Stimulated activated memory B cell treated with anti-CD40 and anti-IgM and Interleukin-4, amounts not matched to agents 10 μg/mL and 1 μg/mL and 100 μg/mL, for 72 hours (primary cell): ENCODE measurements around the gene CDR2.
A peak's percentile ranks its signal among the peaks of the same experiment; 100 is the strongest.

Experiments
- ATAC-seq: fragments of 150-1000 bp; cut with Tn5 transposase; 2 replicates; pipeline ENCODE4 v1.10.0; 2021
- H3K27ac Mint-ChIP-seq: one replicate; pipeline ENCODE4 v1.8.0; 2022; ENCODE audit warnings: mild to moderate bottlenecking, mixed read lengths
- H3K27me3 Mint-ChIP-seq: one replicate; pipeline ENCODE4 v1.8.0; 2022; ENCODE audit warnings: mixed read lengths
- H3K36me3 Mint-ChIP-seq: one replicate; pipeline ENCODE4 v1.8.0; 2022; ENCODE audit warnings: mixed read lengths
- H3K4me1 Mint-ChIP-seq: one replicate; pipeline ENCODE4 v1.8.0; 2022; ENCODE audit warnings: mixed read lengths
- H3K4me3 Mint-ChIP-seq: one replicate; pipeline ENCODE4 v1.8.0; 2022; ENCODE audit warnings: mild to moderate bottlenecking, moderate library complexity, mixed read lengths
- H3K9me3 Mint-ChIP-seq: one replicate; pipeline ENCODE4 v1.8.0; 2022; ENCODE audit warnings: mixed read lengths

Gene CDR2

DNA sequence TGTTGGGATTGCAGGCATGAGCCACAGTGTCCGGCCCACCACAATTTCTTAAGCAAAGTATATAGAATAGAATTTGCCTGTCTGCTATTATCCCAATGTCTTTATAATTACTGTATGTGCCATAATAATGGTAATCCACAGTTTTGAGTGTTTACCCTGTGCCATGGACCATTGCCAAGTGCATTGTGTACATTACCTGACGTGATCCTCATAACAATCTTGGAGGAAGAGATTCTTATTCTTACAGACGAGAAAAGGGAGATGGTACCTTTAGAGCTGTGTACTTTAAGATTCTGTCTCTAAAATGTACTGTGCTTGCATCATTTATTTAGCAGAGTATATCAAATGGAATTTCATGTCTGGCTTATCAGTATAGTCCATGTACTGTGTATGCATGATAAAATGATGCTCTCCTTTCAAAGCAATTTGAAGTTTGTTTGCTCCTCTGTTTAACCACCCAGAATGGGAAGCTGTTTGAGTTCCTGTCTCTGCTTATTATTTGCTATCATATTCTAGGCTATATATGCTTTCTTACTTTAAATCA lies 13.8 kb upstream of the CDR2 start:
- no peak for ATAC-seq
- Mint-ChIP-seq H3K36me3 (no peaks in the 10 kb centered on the region), H3K27me3 (no peaks in the 10 kb centered on the region), H3K4me1 (no peaks in the 10 kb centered on the region), H3K27ac (no peak overlapping the region), H3K4me3 (no peak overlapping the region), H3K9me3 (no peaks in the 10 kb centered on the region)

- Mint-ChIP-seq H3K4me1 (no peaks in the 10 kb centered on the region), H3K4me3 (no peak overlapping the region), H3K27me3 (no peaks in the 10 kb centered on the region), H3K27ac (no peak overlapping the region), H3K9me3 (no peaks in the 10 kb centered on the region), H3K36me3 (no peaks in the 10 kb centered on the region)
- ATAC-seq = no peak
These were observed 12.6 kb upstream of the CDR2 start for GRCh38 chr16:22386976-22387375.

GRCh38 chr16:22385196-22385595 lies 10.8 kb upstream of the CDR2 start:
- H3K9me3 Mint-ChIP-seq = no peaks in the 10 kb centered on the region

GRCh38 chr16:22383827-22384226 lies 9.4 kb upstream of the CDR2 start:
- Mint-ChIP-seq H3K36me3 (no peaks in the 10 kb centered on the region), H3K4me1 (no peaks in the 10 kb centered on the region), H3K9me3 (no peaks in the 10 kb centered on the region), H3K27ac (no peak overlapping the region), H3K27me3 (no peaks in the 10 kb centered on the region), H3K4me3 (no peak overlapping the region)
- no peak for ATAC-seq

More at GRCh38 chr16:22385196-22385595, 10.8 kb upstream of the CDR2 start:
- no peaks in the 10 kb centered on the region for H3K36me3 Mint-ChIP-seq
- no peak overlapping the region for H3K4me3 Mint-ChIP-seq
- H3K4me1 Mint-ChIP-seq = no peaks in the 10 kb centered on the region
- H3K27ac Mint-ChIP-seq = no peak overlapping the region
- no peaks in the 10 kb centered on the region for H3K27me3 Mint-ChIP-seq
- ATAC-seq = no peak

GRCh38 chr16:22381392-22381791 lies 7.0 kb upstream of the CDR2 start:
- Mint-ChIP-seq H3K9me3 (no peaks in the 10 kb centered on the region), H3K36me3 (no peaks in the 10 kb centered on the region), H3K27ac (no peak overlapping the region), H3K27me3 (no peaks in the 10 kb centered on the region), H3K4me1 (no peaks in the 10 kb centered on the region), H3K4me3 (no peak overlapping the region)
- ATAC-seq = no peak

DNA sequence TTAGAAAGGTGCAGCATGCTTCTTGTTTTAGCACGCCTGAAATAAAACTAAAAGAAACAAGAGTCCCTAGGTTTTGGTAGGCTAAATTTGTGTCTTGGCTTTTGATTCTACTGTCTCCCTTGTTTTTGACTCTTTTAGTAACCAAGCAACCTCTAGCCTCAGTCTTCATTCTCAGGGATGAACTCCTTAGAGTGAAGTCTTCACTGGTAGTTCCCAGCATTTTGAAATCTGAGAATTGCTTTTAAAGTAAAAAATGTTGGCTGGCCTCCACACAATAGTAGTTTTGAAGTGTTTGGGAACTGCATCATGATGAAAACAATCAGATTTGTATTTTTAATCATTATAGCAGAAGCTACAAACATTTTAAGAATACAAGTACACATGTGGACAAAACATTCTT lies 6.1 kb upstream of the CDR2 start:
- no peaks in the 10 kb centered on the region for H3K36me3 Mint-ChIP-seq
- ATAC-seq = no peak
- H3K9me3 Mint-ChIP-seq = no peaks in the 10 kb centered on the region
- H3K27ac Mint-ChIP-seq = no peak overlapping the region
- H3K4me1 Mint-ChIP-seq = peaks cover 2% of the 10 kb centered on the region
- H3K27me3 Mint-ChIP-seq = peaks cover 2% of the 10 kb centered on the region
- H3K4me3 Mint-ChIP-seq = no peak overlapping the region

GRCh38 chr16:22379656-22380055 lies 5.2 kb upstream of the CDR2 start:
- H3K27me3 Mint-ChIP-seq = peaks cover 7% of the 10 kb centered on the region
- H3K9me3 Mint-ChIP-seq = no peaks in the 10 kb centered on the region
- H3K27ac Mint-ChIP-seq = no peak overlapping the region
- H3K4me3 Mint-ChIP-seq = no peak overlapping the region
- H3K4me1 Mint-ChIP-seq = peaks cover 10% of the 10 kb centered on the region
- no peaks in the 10 kb centered on the region for H3K36me3 Mint-ChIP-seq
- ATAC-seq = no peak

- no peak for ATAC-seq
- H3K4me3 Mint-ChIP-seq = no peak overlapping the region
- peaks cover 7% of the 10 kb centered on the region for H3K27me3 Mint-ChIP-seq
- H3K36me3 Mint-ChIP-seq = no peaks in the 10 kb centered on the region
- peaks cover 22% of the 10 kb centered on the region for H3K4me1 Mint-ChIP-seq
- H3K9me3 Mint-ChIP-seq = no peaks in the 10 kb centered on the region
- H3K27ac Mint-ChIP-seq = no peak overlapping the region
These were observed 1.7 kb upstream of the CDR2 start for GRCh38 chr16:22375963-22376640.

GRCh38 chr16:22375117-22375962 lies 921 bp upstream of the CDR2 start:
- Mint-ChIP-seq H3K4me1 (peaks cover 22% of the 10 kb centered on the region), H3K27ac (peak overlapping the region; percentile 72), H3K9me3 (no peaks in the 10 kb centered on the region), H3K36me3 (no peaks in the 10 kb centered on the region), H3K4me3 (peak overlapping the region; percentile 96), H3K27me3 (peaks cover 7% of the 10 kb centered on the region)
- no peak for ATAC-seq

GRCh38 chr16:22373662-22374310 lies 633 bp downstream of the CDR2 start:
- H3K9me3 Mint-ChIP-seq = no peaks in the 10 kb centered on the region
- no peaks in the 10 kb centered on the region for H3K36me3 Mint-ChIP-seq
- peak overlapping the region; percentile 96 for H3K4me3 Mint-ChIP-seq
- H3K27me3 Mint-ChIP-seq = peaks cover 7% of the 10 kb centered on the region
- H3K27ac Mint-ChIP-seq = peak overlapping the region; percentile 72
- peaks cover 22% of the 10 kb centered on the region for H3K4me1 Mint-ChIP-seq
- peak; percentile 20 for ATAC-seq

DNA sequence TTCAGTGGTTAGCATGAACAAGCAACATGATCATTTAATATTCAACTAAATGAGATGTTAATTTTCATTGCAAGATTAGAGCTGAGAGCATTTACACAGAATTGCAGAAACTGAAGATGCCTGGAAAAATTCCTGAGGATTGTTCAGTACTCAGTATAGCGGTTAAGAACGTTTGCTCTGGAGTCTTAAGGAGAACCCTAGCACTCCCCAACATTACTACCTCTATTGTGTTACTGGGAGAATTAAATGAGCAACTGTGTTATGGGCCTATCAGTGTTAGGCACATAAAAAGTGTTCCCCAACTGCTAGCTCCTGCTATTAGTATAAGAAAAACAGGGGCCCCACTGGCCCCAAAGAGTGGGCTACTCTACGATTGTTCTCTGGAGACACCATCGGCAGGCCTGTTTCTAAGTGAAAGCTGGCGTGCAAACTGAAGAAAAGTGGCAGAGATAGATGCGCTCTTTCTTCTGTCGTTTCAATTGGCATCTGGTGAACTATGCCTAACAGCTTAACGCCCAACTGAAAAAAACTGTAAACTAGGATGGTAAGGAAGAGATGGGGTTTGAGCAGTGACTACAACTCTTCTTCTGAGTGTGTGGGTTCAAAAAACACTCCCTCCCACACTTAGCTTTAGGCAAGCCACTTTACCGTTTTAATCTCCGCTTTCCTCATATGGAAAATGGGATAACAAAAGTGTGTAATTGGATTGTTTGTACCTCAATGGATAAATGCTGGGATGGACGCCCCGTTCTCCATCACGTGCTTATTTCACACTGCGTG lies 1.3 kb downstream of the CDR2 start:
- Mint-ChIP-seq H3K9me3 (no peaks in the 10 kb centered on the region), H3K27ac (peak overlapping the region; percentile 72), H3K36me3 (no peaks in the 10 kb centered on the region), H3K4me1 (peaks cover 22% of the 10 kb centered on the region), H3K4me3 (peak overlapping the region; percentile 96), H3K27me3 (peaks cover 7% of the 10 kb centered on the region)
- ATAC-seq = no peak

DNA sequence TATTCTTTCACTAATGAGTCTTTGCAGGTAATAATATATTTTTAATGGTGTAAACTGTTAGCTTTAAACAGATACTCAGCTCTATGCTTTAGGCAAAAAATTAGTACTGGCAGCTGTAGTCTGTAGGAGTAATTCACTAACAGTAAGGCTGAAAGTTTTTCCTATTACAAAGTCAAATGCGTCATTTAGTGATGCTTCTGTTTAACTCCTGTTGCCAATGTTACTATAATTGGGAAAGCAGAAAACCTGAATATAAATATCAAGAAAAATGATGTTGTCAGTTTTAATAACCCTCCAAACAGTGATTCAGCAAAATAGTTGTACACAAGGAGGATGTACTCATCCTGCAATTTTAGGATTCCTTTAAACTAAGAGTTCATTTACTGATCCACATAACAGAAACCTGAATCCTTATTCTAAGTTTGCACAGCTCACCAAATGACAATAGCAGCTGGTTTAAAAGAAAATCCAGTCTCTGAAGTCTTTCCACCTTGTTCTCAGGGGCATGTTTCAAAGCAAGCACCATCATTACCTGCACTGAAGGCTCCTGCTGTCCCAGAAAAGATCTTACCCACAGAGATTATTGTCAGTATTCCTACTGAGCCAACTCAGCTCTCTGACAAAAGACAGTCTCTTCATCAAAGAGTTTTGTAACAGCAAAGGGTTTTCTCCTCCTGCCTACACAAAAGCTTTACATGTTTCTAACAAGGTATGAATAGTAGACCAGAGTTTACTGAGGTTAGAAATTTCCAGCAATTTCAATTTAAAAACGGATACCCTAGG lies 4.2 kb downstream of the CDR2 start:
- Mint-ChIP-seq H3K27me3 (peaks cover 2% of the 10 kb centered on the region), H3K4me1 (peaks cover 30% of the 10 kb centered on the region), H3K4me3 (no peak overlapping the region), H3K9me3 (no peaks in the 10 kb centered on the region), H3K36me3 (peaks cover 13% of the 10 kb centered on the region), H3K27ac (no peak overlapping the region)
- no peak for ATAC-seq

DNA sequence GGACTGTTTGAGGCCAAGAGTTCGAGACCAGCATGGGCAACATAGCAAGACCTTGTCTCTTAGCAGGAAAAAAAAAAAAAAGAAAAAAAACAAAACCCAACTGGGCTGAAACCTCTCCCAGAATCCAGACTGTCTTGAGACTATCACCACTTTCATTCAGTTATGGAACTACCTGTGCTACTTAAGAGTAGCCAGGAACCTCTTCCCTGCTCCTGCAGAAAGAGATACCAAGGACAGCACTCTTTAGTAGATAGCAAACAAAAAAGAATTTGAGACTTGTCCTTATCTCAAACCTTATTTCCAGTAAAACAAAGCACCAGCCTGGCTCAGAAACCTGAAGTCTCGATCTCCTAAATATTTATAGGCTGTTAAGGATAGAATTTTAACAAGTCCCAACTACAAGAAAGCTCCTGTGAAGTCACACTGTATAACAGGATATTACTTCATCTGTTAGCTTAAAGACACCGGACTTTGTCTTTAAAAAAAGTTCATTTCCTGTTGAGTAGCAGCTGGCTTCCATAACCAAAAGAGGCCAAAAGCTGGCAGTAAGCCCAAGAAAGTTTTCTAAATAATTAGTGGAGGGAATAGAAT lies 5.1 kb downstream of the CDR2 start:
- Mint-ChIP-seq H3K4me1 (peaks cover 25% of the 10 kb centered on the region), H3K36me3 (peaks cover 22% of the 10 kb centered on the region), H3K27me3 (no peaks in the 10 kb centered on the region), H3K4me3 (no peak overlapping the region), H3K9me3 (no peaks in the 10 kb centered on the region), H3K27ac (no peak overlapping the region)
- no peak for ATAC-seq
